GM21381 (cell line): Measurements from ENCODE around the gene NKX2-3.

Experiments used
- ATAC-seq: cut with Tn5 transposase; IDR thresholded peaks from one replicate; pipeline ENCODE4 v1.9.1; 2021; ENCODE audit warnings: mild to moderate bottlenecking, moderate library complexity; ENCODE audit not compliant: unreplicated experiment

Gene NKX2-3

DNA sequence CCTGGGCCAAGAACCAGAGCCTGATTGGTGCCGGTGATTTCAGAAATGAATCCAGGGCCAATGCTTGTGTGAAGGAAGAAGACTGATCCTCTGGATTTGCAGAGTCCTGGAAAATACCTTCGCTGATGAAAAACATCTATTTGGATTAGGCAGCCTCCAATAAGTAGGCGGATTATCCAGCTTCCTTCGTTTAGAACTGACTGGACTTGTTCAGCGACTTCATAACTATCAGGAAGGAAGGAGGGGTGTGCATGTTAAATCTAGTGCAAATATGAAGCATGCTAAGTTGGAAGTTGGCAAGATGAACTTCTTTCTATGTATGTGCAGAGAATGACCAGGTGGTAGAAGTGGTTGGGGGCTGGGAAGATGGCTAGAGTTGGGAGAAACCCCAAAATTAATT is 41.0 kb downstream of the NKX2-3 start:
- no peak for ATAC-seq

DNA sequence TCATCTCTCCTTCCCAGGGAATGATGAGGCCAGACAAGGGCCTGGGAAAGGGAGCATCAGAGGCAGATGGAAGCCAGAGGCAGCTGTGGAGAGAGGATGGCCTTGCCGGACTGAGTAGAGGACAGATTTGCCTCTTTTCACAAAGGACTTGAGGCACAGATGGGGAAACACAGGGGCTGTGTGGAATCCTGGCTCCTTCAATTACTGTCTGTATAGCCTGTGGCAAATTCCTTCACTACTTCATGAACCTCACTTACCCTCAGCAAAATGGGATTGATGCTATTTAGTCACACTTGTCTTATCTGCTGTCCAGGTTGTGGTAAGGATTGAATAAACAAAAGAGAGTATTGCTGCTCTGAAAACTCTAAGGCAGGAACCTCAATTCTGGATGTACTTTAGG is 47.2 kb downstream of the NKX2-3 start:
- no peak for ATAC-seq

DNA sequence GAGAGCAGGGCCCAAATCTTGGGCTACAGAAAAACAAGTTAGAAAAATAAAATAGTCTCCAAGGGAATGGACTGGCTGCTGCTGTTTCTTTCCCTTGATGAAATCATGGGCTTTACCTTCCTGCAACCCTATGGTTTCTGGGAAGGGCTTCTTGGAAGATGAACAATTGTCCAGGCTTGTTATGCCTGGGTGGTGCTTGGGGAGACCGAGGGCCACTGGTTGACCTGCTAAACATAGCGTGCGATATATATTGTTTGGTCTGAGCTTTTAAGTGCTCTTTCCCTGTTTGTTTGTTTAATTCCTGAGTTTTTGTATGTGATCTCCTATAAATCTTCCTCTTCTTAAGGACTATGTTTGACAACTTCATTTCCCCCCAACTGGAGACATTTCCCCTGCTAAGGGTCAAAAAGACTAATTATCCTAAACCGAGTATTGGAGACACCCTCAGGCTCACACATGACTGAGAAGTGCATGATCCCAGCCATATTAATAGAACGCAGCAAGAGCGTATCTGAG is 49.6 kb downstream of the NKX2-3 start:
- no peak for ATAC-seq

DNA sequence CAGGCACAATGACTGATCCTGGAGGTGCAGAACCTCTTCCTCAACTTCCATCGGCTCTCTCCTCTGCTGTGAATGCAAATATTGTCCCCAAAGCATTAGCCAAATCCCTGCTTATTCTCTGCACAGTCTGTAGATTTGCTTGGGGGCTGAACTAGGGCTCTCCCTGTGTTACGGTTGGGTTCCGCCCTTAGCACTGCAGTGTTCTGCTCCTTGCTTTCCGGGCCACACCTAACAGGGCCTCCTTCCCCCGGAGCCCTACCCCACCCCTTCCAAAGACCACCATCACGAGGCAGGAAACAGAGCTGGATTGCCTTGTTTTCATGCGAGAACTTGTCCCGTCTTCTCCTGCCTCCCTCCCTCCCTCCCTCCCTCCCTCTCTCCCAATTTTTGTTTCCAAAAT is 50.9 kb downstream of the NKX2-3 start:
- no peak for ATAC-seq
